Activated CD4-positive, CD25-positive, alpha-beta regulatory T cell treated with anti-CD3 and anti-CD28 coated beads, Interleukin-2, amount 50 U/mL, for 24 hours (primary cell): Measurements from ENCODE around the gene GTPBP6.
"Not testable (repeated sequence)": the region's sequence is repeated elsewhere in the genome, so short reads cannot be mapped to it uniquely, and the experiment has no call there.

Experiments
- ATAC-seq, 2 donors: fragments of 150-1000 bp; cut with Tn5 transposase; one replicate each; pipeline ENCODE4 v1.10.0; 2021; ENCODE audit warnings: mild to moderate bottlenecking in 1 of 2, moderate library complexity in 1 of 2

GTPBP6 gene

DNA sequence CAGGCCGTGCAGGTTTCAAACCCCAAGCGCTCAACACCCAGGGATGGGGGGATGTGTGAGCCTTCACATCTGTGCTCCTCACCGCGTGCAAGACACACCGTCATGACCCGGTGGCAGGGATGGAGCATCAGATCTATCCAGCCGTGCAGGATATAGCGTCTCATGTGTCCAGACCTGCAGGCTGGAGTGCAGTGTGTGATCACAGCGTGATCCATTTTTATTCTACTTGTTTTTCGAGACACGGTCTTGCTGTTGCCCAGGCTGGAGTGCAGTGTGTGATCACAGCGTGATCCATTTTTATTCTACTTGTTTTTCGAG lies 32.7 kb upstream of the GTPBP6 start:
- not testable (repeated sequence) for ATAC-seq

GRCh38 chrX:350534-351323 lies 32.1 kb upstream of the GTPBP6 start:
- no peak for ATAC-seq

- no peak for ATAC-seq
Measured at GRCh38 chrX:350148-350533, 31.5 kb upstream of the GTPBP6 start.

GRCh38 chrX:349702-350101 lies 31.1 kb upstream of the GTPBP6 start:
- ATAC-seq = no peak

- ATAC-seq = no peak
Measured at GRCh38 chrX:349196-349595, 30.6 kb upstream of the GTPBP6 start.

GRCh38 chrX:348461-349117 lies 30.0 kb upstream of the GTPBP6 start:
- no peak for ATAC-seq

- ATAC-seq = no peak
Measured at GRCh38 chrX:347351-348117, 28.9 kb upstream of the GTPBP6 start.

DNA sequence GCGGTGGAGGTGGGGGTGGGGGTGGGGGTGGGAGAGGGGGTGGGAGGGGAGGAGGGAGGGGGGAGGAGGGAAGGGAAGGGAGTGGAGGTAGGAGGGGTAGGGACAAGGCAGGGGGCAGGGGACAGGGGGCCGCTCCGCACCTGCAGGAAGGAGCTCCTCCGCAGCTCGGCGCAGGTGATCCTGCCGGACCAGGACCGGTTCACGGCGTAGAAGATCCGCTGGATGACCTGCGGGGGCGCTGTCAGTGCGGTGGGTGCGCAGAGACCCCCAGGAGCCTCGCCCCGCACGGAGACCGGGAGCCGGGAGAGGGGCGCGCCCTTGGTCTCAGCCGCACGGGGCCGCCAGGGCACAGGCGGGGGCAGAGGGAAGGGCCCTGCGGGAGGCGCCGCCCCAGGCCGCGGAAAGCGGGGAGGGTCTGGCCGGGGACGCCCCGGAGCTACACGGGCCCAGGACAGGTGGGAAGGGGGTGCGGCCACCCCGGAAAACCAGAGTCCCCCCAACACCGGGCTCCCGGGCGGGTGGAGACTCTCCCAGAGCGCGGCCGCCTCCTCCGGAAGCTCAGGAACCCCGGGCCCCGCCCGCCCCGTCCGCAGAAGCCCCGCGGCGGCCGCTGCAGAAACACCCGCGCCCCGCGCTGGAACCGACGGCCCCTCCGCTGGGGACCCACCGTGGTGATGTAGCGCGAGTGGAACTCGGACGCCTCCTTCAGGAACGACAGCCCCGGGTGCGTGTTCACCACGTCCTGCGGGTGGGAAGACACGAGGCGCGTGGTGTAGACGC lies 27.6 kb upstream of the GTPBP6 start:
- no peak for ATAC-seq

DNA sequence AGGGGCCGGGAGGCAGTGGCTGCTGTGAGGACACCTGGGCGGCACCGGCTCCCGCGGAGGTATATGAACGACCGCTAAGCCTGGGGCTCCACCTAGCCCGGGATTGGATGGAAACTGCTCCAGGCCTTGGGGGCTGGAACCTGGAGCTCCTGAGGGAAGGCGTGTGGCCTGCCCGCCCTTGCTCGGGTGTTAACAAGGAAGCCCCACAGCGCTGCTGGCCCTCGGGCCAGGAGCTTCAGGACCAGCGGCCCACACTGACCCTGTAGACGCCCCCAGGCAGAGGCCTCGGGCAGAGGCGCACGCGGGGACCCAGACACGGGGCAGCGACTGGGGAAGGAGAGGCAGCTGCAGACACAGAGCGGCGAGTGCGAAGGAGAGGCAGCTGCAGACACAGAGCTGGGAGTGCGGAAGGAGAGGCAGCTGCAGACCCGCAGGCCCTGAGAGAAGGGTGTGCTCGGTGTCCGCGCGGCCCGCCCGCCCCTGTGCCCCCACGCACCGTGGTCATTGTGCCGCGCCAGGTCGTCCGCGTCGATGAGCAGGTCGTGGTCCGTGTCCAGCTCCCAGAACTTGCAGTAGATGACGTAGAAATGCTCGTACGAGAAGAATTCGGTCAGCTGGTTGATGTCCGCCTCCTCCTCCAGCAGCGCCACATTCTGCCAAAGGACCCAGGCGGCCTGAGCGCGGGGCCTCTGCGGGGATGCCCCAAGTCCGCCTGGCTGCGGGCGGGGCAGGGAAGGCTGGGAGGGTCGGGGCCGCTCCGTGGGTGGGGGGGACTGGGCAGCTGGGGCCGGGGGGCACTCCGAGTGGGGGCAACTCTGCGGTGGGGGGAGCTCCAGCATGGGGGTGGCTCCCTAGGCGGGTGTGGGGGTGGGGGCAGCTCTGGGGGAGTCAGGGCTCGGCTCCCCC lies 26.7 kb upstream of the GTPBP6 start:
- no peak for ATAC-seq

GRCh38 chrX:344371-344901 lies 25.8 kb upstream of the GTPBP6 start:
- ATAC-seq = no peak

DNA sequence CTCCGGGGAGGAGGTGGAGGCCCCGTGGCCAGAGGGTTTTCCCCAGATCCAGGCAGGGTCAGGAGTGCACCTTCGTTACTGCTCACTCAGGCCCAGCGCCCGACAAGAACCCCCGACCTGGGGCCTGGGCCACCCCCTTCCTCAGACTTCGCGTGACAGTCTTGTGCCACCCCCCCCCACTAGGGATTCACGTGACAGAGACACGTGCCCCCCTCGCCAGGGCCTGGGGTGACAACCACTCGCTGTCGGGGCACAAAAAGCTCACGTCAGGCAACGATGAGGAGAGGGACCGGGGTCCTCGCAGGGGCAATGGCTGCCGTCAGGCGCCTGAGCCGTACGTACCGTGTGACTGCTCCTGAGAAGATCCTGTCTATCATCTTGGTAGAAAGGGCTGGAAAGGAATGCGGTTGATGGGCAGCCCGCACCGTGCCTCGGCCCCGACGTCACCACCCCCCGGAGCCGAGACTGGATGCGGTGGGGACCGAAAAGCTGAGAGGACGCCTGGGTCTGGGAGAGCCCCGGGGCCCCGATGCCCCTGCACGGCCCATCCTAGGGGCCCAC lies 23.0 kb upstream of the GTPBP6 start:
- ATAC-seq = no peak

DNA sequence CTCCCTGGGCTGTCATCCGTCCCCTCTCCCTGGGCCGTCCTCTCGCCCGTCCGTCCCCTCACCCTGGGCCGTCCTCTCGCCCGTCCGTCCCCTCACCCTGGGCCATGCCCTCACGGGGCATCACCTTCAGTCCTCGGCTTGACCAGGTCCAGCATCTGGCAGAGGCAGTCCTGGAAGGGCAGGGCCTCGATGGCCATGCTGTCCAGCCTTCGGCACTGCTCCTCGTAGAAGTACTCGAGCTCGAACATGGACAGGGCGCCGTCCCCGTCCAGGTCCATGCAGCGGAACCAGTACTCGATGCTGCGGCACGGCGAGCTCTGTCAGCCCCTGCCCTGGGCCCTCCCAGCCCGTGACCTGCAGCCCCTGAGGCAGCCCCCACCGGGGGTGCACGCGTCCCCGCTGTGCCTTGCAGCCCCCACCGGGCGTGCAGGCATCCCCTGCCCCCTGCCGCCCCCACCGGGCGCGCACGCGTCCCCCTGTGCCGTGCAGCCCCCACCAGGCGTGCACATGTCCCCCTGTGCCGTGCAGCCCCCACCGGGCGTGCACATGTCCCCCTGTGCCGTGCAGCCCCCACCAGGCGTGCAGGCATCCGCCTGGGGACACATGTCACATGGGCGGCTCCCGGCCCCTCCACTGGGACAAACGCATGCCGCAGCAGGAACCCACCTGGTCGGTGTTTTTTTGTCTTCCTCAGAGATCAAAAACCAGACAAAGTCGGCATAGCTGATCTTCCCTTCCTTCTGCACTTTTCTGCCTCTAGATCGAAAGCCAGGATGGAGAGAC lies 22.2 kb upstream of the GTPBP6 start:
- ATAC-seq = no peak

- ATAC-seq = no peak
Measured at GRCh38 chrX:340121-340520, 21.5 kb upstream of the GTPBP6 start.

GRCh38 chrX:338836-339400 lies 20.3 kb upstream of the GTPBP6 start:
- no peak for ATAC-seq

DNA sequence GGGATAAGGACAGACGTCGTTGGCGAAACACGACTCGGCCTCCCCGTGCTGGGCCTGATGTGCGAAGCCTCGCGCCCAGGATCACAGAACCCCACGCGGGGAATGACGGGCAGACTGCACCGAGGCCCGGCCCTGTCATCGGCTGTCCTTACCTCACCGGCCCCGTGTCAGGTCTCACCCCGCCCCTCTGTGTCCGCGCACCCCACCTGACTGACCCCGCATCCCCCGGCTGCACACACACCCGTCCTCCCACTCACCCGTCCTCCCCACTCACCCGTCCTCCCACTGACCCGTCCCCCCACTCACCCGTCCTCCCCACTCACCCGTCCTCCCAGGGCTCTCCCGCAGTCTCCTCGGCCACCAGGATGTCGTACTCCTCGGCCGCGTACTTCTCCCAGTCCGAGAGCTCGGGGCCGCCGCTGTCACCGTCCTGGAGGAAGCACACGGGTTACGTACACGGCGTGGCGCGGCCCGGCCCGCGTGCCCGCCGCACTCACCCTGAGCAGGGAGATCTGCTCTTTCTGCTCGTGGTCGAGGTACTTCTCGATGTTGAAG lies 19.8 kb upstream of the GTPBP6 start:
- no peak for ATAC-seq

GRCh38 chrX:337331-337831 lies 18.8 kb upstream of the GTPBP6 start:
- ATAC-seq = no peak

- no peak for ATAC-seq
Measured at GRCh38 chrX:336227-336626, 17.6 kb upstream of the GTPBP6 start.

DNA sequence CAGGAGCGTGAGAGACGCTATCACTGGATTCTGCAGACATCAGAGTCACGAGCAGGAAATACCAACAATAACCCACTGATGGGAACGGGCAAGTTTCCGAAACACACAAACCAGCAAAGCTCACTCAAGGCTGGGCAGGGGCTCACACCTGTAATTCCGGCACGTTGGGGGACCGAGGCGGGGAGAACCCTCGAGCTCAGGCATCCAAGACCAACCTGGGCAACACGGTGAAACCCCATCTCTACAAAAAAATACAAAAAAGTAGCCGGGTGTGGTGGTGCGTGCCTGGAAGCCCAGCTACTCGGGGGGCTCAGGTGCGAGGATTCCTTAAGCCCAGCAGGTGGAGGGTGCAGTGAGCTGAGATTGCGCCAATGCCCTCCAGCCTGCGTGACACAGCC lies 17.2 kb upstream of the GTPBP6 start:
- no peak for ATAC-seq

DNA sequence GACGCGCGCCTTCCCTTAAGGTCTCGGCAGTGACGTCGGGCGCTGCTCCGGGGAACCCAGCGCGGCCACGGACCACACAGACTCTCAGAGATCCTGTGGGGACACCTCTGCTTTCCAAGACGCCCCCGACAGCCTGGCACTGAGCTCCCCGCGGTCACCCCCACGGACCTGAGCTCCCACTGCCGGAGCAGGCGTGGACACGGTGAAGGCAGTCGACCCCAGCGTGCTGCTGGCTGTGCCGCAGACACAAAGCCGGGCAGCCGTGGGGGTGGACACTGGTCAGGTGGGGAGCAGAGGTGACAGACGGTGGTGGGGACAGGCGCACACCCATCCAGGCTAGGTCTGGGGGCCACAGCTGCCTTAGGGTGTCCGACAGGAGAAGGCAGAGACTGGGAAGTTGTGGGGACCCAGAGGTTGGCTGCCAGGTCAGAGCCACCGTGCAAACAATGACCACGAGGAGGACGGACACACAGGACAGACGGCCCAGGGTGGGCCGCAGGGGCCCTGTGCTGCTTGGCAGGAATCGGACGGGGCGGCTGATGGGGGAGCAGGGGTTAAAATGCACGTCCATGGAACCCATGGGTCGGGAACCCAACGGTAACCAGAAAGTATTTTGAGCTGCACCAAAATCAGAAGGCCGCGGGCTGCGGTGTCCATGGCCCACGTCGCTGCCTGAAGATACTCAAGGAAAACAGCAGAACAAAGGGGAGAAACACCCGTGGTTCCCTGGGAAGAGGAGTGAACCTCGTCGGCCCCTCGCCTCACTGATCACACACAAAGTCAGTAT lies 16.6 kb upstream of the GTPBP6 start:
- no peak for ATAC-seq
